Measurements from ENCODE around the gene TRDMT1.
A peak's percentile ranks its signal among the peaks of the same experiment; 100 is the strongest.

Gene TRDMT1

GRCh38 chr10:17209302-17209701 is 7.8 kb upstream of the TRDMT1 start:
- ATAC-seq (replicated peaks), result no peak
- Mint-ChIP-seq H3K4me3 (no peak overlapping the region), H3K27me3 (no peaks in the 10 kb centered on the region), H3K4me1 (peaks cover 14 to 17% of the 10 kb centered on the region in 2 donors), H3K27ac (no peak overlapping the region), H3K36me3 (no peaks in the 10 kb centered on the region), H3K9me3 (no peaks in the 10 kb centered on the region)
- no peak for DNase-seq

- H3K27me3 Mint-ChIP-seq, result no peaks in the 10 kb centered on the region
- H3K4me3 Mint-ChIP-seq, result no peak overlapping the region
- H3K4me1 Mint-ChIP-seq, result peaks cover 15 to 18% of the 10 kb centered on the region in 2 donors
- H3K9me3 Mint-ChIP-seq, result no peaks in the 10 kb centered on the region
- no peak for DNase-seq
- H3K27ac Mint-ChIP-seq, result no peak overlapping the region
- no peaks in the 10 kb centered on the region for H3K36me3 Mint-ChIP-seq
- ATAC-seq (replicated peaks), result no peak
These were observed 7.0 kb upstream of the TRDMT1 start for GRCh38 chr10:17208476-17208875.

GRCh38 chr10:17206210-17206709 is 4.8 kb upstream of the TRDMT1 start:
- H3K9me3 Mint-ChIP-seq, result no peaks in the 10 kb centered on the region
- DNase-seq (peak; percentile 40), ATAC-seq (replicated peaks) (peak; percentile 79)
- H3K4me1 Mint-ChIP-seq, result peaks cover 15 to 25% of the 10 kb centered on the region in 2 donors
- peak overlapping the region; percentile 91 for H3K27ac Mint-ChIP-seq
- peak overlapping the region; percentile 21 to 32 for H3K4me3 Mint-ChIP-seq
- H3K27me3 Mint-ChIP-seq, result no peaks in the 10 kb centered on the region
- no peaks in the 10 kb centered on the region for H3K36me3 Mint-ChIP-seq

GRCh38 chr10:17203416-17203815 is 1.9 kb upstream of the TRDMT1 start:
- Mint-ChIP-seq H3K36me3 (no peaks in the 10 kb centered on the region), H3K27me3 (no peaks in the 10 kb centered on the region), H3K9me3 (no peaks in the 10 kb centered on the region), H3K27ac (no peak overlapping the region), H3K4me3 (no peak overlapping the region), H3K4me1 (peaks cover 23 to 40% of the 10 kb centered on the region in 2 donors)
- DNase-seq, result no peak
- no peak for ATAC-seq (replicated peaks)

GRCh38 chr10:17202999-17203398 is 1.5 kb upstream of the TRDMT1 start:
- DNase-seq (no peak), ATAC-seq (replicated peaks) (no peak)
- Mint-ChIP-seq H3K27me3 (no peaks in the 10 kb centered on the region), H3K36me3 (no peaks in the 10 kb centered on the region), H3K27ac (no peak overlapping the region), H3K4me1 (peaks cover 23 to 40% of the 10 kb centered on the region in 2 donors), H3K9me3 (no peaks in the 10 kb centered on the region), H3K4me3 (no peak overlapping the region)

GRCh38 chr10:17202506-17202905 is 1.0 kb upstream of the TRDMT1 start:
- H3K9me3 Mint-ChIP-seq, result no peaks in the 10 kb centered on the region
- H3K27ac Mint-ChIP-seq, result peak overlapping the region; percentile 81
- peaks cover 23 to 40% of the 10 kb centered on the region in 2 donors for H3K4me1 Mint-ChIP-seq
- ATAC-seq (replicated peaks) (no peak), DNase-seq (no peak)
- H3K36me3 Mint-ChIP-seq, result no peaks in the 10 kb centered on the region
- H3K4me3 Mint-ChIP-seq, result no peak overlapping the region
- H3K27me3 Mint-ChIP-seq, result no peaks in the 10 kb centered on the region

GRCh38 chr10:17201794-17202116 is 283 bp upstream of the TRDMT1 start:
- ATAC-seq (replicated peaks) (no peak), DNase-seq (no peak)
- peak overlapping the region; percentile 97 for H3K27ac Mint-ChIP-seq
- H3K4me3 Mint-ChIP-seq, result peak overlapping the region; percentile 89 to 99
- no peaks in the 10 kb centered on the region for H3K9me3 Mint-ChIP-seq
- H3K27me3 Mint-ChIP-seq, result no peaks in the 10 kb centered on the region
- H3K4me1 Mint-ChIP-seq, result peaks cover 23 to 37% of the 10 kb centered on the region in 2 donors
- H3K36me3 Mint-ChIP-seq, result no peaks in the 10 kb centered on the region

- Mint-ChIP-seq H3K9me3 (no peaks in the 10 kb centered on the region), H3K36me3 (no peaks in the 10 kb centered on the region), H3K4me1 (peaks cover 15 to 26% of the 10 kb centered on the region in 2 donors), H3K4me3 (peak overlapping the region; percentile 89 to 99), H3K27me3 (no peaks in the 10 kb centered on the region), H3K27ac (peak overlapping the region; percentile 97)
- ATAC-seq (replicated peaks) (peak; percentile 25 to 26), DNase-seq (no peak)
These were observed 1.2 kb downstream of the TRDMT1 start for GRCh38 chr10:17200001-17200911.

GRCh38 chr10:17199351-17199804 is 2.1 kb downstream of the TRDMT1 start:
- Mint-ChIP-seq H3K4me3 (no peak overlapping the region), H3K27ac (peak overlapping the region; percentile 80), H3K9me3 (no peaks in the 10 kb centered on the region), H3K36me3 (no peaks in the 10 kb centered on the region), H3K4me1 (peaks cover 13 to 24% of the 10 kb centered on the region in 2 donors), H3K27me3 (no peaks in the 10 kb centered on the region)
- DNase-seq (no peak), ATAC-seq (replicated peaks) (no peak)

- H3K27ac Mint-ChIP-seq, result no peak overlapping the region
- H3K4me3 Mint-ChIP-seq, result no peak overlapping the region
- H3K9me3 Mint-ChIP-seq, result peaks cover 0 to 3% of the 10 kb centered on the region in 2 donors
- DNase-seq (no peak), ATAC-seq (replicated peaks) (no peak)
- peaks cover 10 to 33% of the 10 kb centered on the region in 2 donors for H3K4me1 Mint-ChIP-seq
- H3K27me3 Mint-ChIP-seq, result no peaks in the 10 kb centered on the region
- H3K36me3 Mint-ChIP-seq, result peaks cover 2 to 5% of the 10 kb centered on the region in 2 donors
These were observed 4.9 kb downstream of the TRDMT1 start for GRCh38 chr10:17196573-17196972.

- no peak for DNase-seq
- no peak for ATAC-seq (replicated peaks)
- no peak overlapping the region for H3K27ac Mint-ChIP-seq
- peaks cover 0 to 3% of the 10 kb centered on the region in 2 donors for H3K9me3 Mint-ChIP-seq
- H3K36me3 Mint-ChIP-seq, result peaks cover 2 to 5% of the 10 kb centered on the region in 2 donors
- no peak overlapping the region for H3K4me3 Mint-ChIP-seq
- H3K27me3 Mint-ChIP-seq, result no peaks in the 10 kb centered on the region
- H3K4me1 Mint-ChIP-seq, result peaks cover 10 to 27% of the 10 kb centered on the region in 2 donors
These were observed 5.4 kb downstream of the TRDMT1 start for GRCh38 chr10:17196045-17196444.

- DNase-seq (no peak), ATAC-seq (replicated peaks) (no peak)
- H3K4me3 Mint-ChIP-seq, result no peak overlapping the region
- peaks cover 0 to 3% of the 10 kb centered on the region in 2 donors for H3K9me3 Mint-ChIP-seq
- peaks cover 2 to 5% of the 10 kb centered on the region in 2 donors for H3K36me3 Mint-ChIP-seq
- peaks cover 12 to 18% of the 10 kb centered on the region in 2 donors for H3K4me1 Mint-ChIP-seq
- no peak overlapping the region for H3K27ac Mint-ChIP-seq
- H3K27me3 Mint-ChIP-seq, result no peaks in the 10 kb centered on the region
These were observed 6.4 kb downstream of the TRDMT1 start for GRCh38 chr10:17195083-17195482.

- H3K9me3 Mint-ChIP-seq, result peaks cover 0 to 3% of the 10 kb centered on the region in 2 donors
- H3K4me1 Mint-ChIP-seq, result peaks cover 5 to 15% of the 10 kb centered on the region in 2 donors
- ATAC-seq (replicated peaks), result no peak
- H3K27me3 Mint-ChIP-seq, result no peaks in the 10 kb centered on the region
- H3K27ac Mint-ChIP-seq, result no peak overlapping the region
- H3K4me3 Mint-ChIP-seq, result no peak overlapping the region
- DNase-seq, result no peak
- H3K36me3 Mint-ChIP-seq, result peaks cover 4 to 5% of the 10 kb centered on the region in 2 donors
These were observed 10.9 kb downstream of the TRDMT1 start for GRCh38 chr10:17190602-17191001.

- Mint-ChIP-seq H3K9me3 (peaks cover 0 to under 1% of the 10 kb centered on the region in 2 donors), H3K27ac (no peak overlapping the region), H3K27me3 (no peaks in the 10 kb centered on the region), H3K4me3 (no peak overlapping the region), H3K36me3 (peaks cover under 1 to 4% of the 10 kb centered on the region in 2 donors), H3K4me1 (peaks cover 3 to 17% of the 10 kb centered on the region in 2 donors)
- ATAC-seq (replicated peaks) (no peak), DNase-seq (no peak)
These were observed 12.8 kb downstream of the TRDMT1 start for GRCh38 chr10:17188644-17189172.

GRCh38 chr10:17185873-17186272 is 15.6 kb downstream of the TRDMT1 start:
- no peak for DNase-seq
- Mint-ChIP-seq H3K36me3 (peaks cover 0 to 1% of the 10 kb centered on the region in 2 donors), H3K4me1 (peaks cover 6 to 16% of the 10 kb centered on the region in 2 donors), H3K9me3 (no peaks in the 10 kb centered on the region), H3K27me3 (no peaks in the 10 kb centered on the region), H3K4me3 (no peak overlapping the region), H3K27ac (no peak overlapping the region)
- ATAC-seq (replicated peaks), result no peak

Measured in stimulated activated naive B cell treated with anti-CD40 and anti-IgM and Interleukin-4, amounts not matched to agents 10 μg/mL and 1 μg/mL and 100 μg/mL, for 72 hours (primary cell).